A549 (cell line): ENCODE results near the gene GUCA2A. TPM values are rescaled to one million over a fixed set of nuclear protein-coding genes. Genes with fewer than 3 reads are reported as not detected.

ENCODE experiments used
- ATAC-seq, 2 experiments: fragments of 200-7000 bp in 1 of 2; fragments of >200 bp in 1 of 2; cut with Nextera tagmentation in 1 of 2; cut with Tn5 transposase in 1 of 2; 3 replicates each; pipeline versions ENCODE4 v1.8.0 to v1.9.1; 2018 to 2020; ENCODE audit warnings: mild to moderate bottlenecking in 1 of 2, moderate library complexity in 1 of 2
- CTCF ChIA-PET: fragments of 300-600 bp; sonication (Branson Sonifier 250); formaldehyde crosslinking; extraction: SDS; loops from one replicate; lab custom pipeline; 2021; ENCODE audit warnings: antibody characterized with exemption, inconsistent platforms; lab: Yijun Ruan, JAX
- POLR2A ChIA-PET: fragments of 350-600 bp; formaldehyde crosslinking; extraction: SDS; loops from one replicate; lab custom pipeline; 2021; ENCODE audit warnings: antibody characterized with exemption, inconsistent platforms; lab: Yijun Ruan, JAX
- DNase-seq, 2 experiments: peaks; one replicate each; pipeline versions ENCODE4 v3.0.0 to v3.0.0-alpha.2; 2011 to 2016; ENCODE audit warnings: low read depth in 1 of 2, low spot score in 1 of 2
- FAIRE-seq: peaks from 2 replicates; lab custom pipeline; 2011; peaks lifted over from hg19 to GRCh38; lab: Jason Lieb, UNC
- H3K27ac ChIP-seq, 2 experiments: fragments of >200 bp; sonication (Bioruptor Twin); formaldehyde crosslinking; 3 replicates each; pipeline ENCODE4 v1.5.1; 2016 to 2017
- H3K4me1 ChIP-seq: fragments of >200 bp; sonication (Bioruptor Twin); formaldehyde crosslinking; 3 replicates; pipeline ENCODE4 v1.6.1; 2016
- H3K4me2 ChIP-seq: fragments of >200 bp; sonication (Bioruptor Twin); formaldehyde crosslinking; 3 replicates; pipeline ENCODE4 v1.6.1; 2016
- H3K4me3 ChIP-seq: fragments of >200 bp; sonication (Bioruptor Twin); formaldehyde crosslinking; 3 replicates; pipeline ENCODE4 v1.5.1; 2016
- H3K9me3 ChIP-seq: fragments of >200 bp; sonication (Bioruptor Twin); formaldehyde crosslinking; 3 replicates; pipeline ENCODE4 v1.6.1; 2016
- EHF ChIP-seq: fragments of 250-450 bp; sonication (Bioruptor Pico); IDR thresholded peaks from 2 replicates; pipeline ENCODE4 v1.5.0; 2020; ENCODE audit warnings: mild to moderate bottlenecking
- ESRRA ChIP-seq: fragments of 150-350 bp; IDR thresholded peaks from 2 replicates; pipeline ENCODE4 v1.6.1; 2014; ENCODE audit warnings: mild to moderate bottlenecking, low read length, borderline replicate concordance
- FOSB ChIP-seq: fragments of 250-450 bp; sonication (Bioruptor Pico); IDR thresholded peaks from 2 replicates; pipeline ENCODE4 v1.5.0; 2020; ENCODE audit warnings: mild to moderate bottlenecking, moderate library complexity
- FOXS1 ChIP-seq: fragments of 250-450 bp; sonication (Bioruptor Pico); IDR thresholded peaks from 2 replicates; pipeline ENCODE4 v1.5.0; 2020; ENCODE audit warnings: mild to moderate bottlenecking, moderate library complexity
- HEYL ChIP-seq: fragments of 250-450 bp; sonication (Bioruptor Pico); IDR thresholded peaks from 2 replicates; pipeline ENCODE4 v1.8.0; 2021; ENCODE audit warnings: mild to moderate bottlenecking, moderate library complexity
- HOXB5 ChIP-seq: fragments of 250-450 bp; sonication (Bioruptor Pico); IDR thresholded peaks from 2 replicates; pipeline ENCODE4 v1.5.0; 2020; ENCODE audit warnings: mild to moderate bottlenecking, moderate library complexity
- JUNB ChIP-seq: fragments of >200 bp; sonication (Bioruptor Twin); formaldehyde crosslinking; IDR thresholded peaks from 2 replicates; pipeline ENCODE4 v1.6.1; 2016
- KDM1A ChIP-seq: fragments of 200-600 bp; sonication (generic); IDR thresholded peaks from 2 replicates; pipeline ENCODE4 v1.6.1; 2016; ENCODE audit warnings: low read depth, mild to moderate bottlenecking
- KDM5A ChIP-seq: fragments of 200-600 bp; sonication (generic); IDR thresholded peaks from 2 replicates; pipeline ENCODE4 v1.6.1; 2016; ENCODE audit warnings: antibody characterized with exemption, mild to moderate bottlenecking
- MAFK ChIP-seq: fragments of 450-650 bp; IDR thresholded peaks from 2 replicates; pipeline ENCODE4 v1.6.1; 2014; ENCODE audit not compliant: partially characterized antibody
- MAZ ChIP-seq: fragments of 150-350 bp; IDR thresholded peaks from 2 replicates; pipeline ENCODE4 v1.6.1; 2014; ENCODE audit warnings: antibody characterized with exemption, low read depth, low read length, borderline replicate concordance
- NFE2L2 ChIP-seq: fragments of 150-350 bp; conservative IDR thresholded peaks from 2 replicates; pipeline ENCODE4 v1.6.1; 2014; ENCODE audit warnings: low read length
- NPAS2 ChIP-seq: fragments of 250-450 bp; sonication (Bioruptor Pico); IDR thresholded peaks from 2 replicates; pipeline ENCODE4 v1.8.0; 2022; ENCODE audit warnings: mild to moderate bottlenecking, moderate library complexity, borderline replicate concordance
- NR3C1 ChIP-seq: fragments of >200 bp; sonication (Bioruptor Twin); formaldehyde crosslinking; IDR thresholded peaks from 3 replicates; pipeline ENCODE4 v1.6.1; 2017
- POLR2AphosphoS2 ChIP-seq: conservative IDR thresholded peaks from 2 replicates; pipeline ENCODE4 v1.6.1; 2012; ENCODE audit warnings: low read length, improper control_type of control experiment, inconsistent platforms
- RAD21 ChIP-seq, 2 experiments: fragments of >200 bp in 1 of 2; sonication (Bioruptor Twin) in 1 of 2; formaldehyde crosslinking in 1 of 2; IDR thresholded peaks in 1 of 2; conservative IDR thresholded peaks in 1 of 2; 2 replicates in 1 of 2; 3 replicates in 1 of 2; pipeline ENCODE4 v1.6.1; 2012 to 2018; ENCODE audit warnings: inconsistent platforms in 1 of 2
- RARB ChIP-seq: fragments of 250-450 bp; sonication (Bioruptor Pico); IDR thresholded peaks from 2 replicates; pipeline ENCODE4 v1.8.0; 2021; ENCODE audit warnings: mild to moderate bottlenecking, moderate library complexity
- RCOR1 ChIP-seq: fragments of 150-350 bp; IDR thresholded peaks from 2 replicates; pipeline ENCODE4 v1.6.1; 2014; ENCODE audit warnings: antibody characterized with exemption, low read length, low read depth
- SMC3 ChIP-seq: fragments of >200 bp; sonication (Bioruptor Twin); formaldehyde crosslinking; IDR thresholded peaks from 3 replicates; pipeline ENCODE4 v1.6.1; 2018; ENCODE audit warnings: inconsistent platforms
- SREBF2 ChIP-seq: fragments of 450-650 bp; IDR thresholded peaks from 2 replicates; pipeline ENCODE4 v1.6.1; 2014; ENCODE audit warnings: mild to moderate bottlenecking, moderate library complexity
- TFCP2L1 ChIP-seq: fragments of 250-450 bp; sonication (Bioruptor Pico); IDR thresholded peaks from 2 replicates; pipeline ENCODE4 v1.5.0; 2021; ENCODE audit warnings: mild to moderate bottlenecking
- ZFP36 ChIP-seq: fragments of 450-650 bp; IDR thresholded peaks from 2 replicates; pipeline ENCODE4 v1.6.1; 2014; ENCODE audit warnings: borderline replicate concordance; ENCODE audit not compliant: partially characterized antibody
- ZSCAN20 ChIP-seq: fragments of 250-450 bp; sonication (Bioruptor Pico); IDR thresholded peaks from 2 replicates; pipeline ENCODE4 v1.8.0; 2022; ENCODE audit warnings: mild to moderate bottlenecking, moderate library complexity
- WGBS: methylation state at CpG from one replicate; pipeline ENCODE4 v1.1.6; 2017; ENCODE audit errors: missing lambda C conversion rate; 5-methylcytosine and 5-hydroxymethylcytosine counted together
- polyA plus RNA-seq, 4 experiments: library from polyadenylated mRNA; depleted of rRNA in 3 of 4; stranded (reverse); fragments of >200 nt; fragmentation: RNase III in 1 of 4; extraction: RNeasy Plus Mini Kit Qiagen cat#74134 plus additional on column Dnase treatment in 1 of 4; gene quantifications; 2 replicates in 3 of 4; 3 replicates in 1 of 4; pipeline ENCODE4 v1.2.3, GENCODE V29; 2011 to 2017
- TF ChIP-seq, protein P1 (sequence below): fragments of >200 bp; sonication (Bioruptor Twin); formaldehyde crosslinking; IDR thresholded peaks from 2 replicates; pipeline ENCODE4 v1.6.1; 2016
- TF ChIP-seq, protein P2 (sequence below): fragments of 450-650 bp; IDR thresholded peaks from 2 replicates; pipeline ENCODE4 v1.6.1; 2014; ENCODE audit warnings: antibody characterized with exemption
- TF ChIP-seq, protein P3 (sequence below): fragments of 250-450 bp; sonication (Bioruptor Pico); IDR thresholded peaks from 2 replicates; pipeline ENCODE4 v1.5.0; 2020; ENCODE audit warnings: low read depth, mild to moderate bottlenecking, moderate library complexity

Gene GUCA2A
- polyA plus RNA-seq, 2 of the 4 experiments (the other 2 are of a cell fraction) = not detected

DNA sequence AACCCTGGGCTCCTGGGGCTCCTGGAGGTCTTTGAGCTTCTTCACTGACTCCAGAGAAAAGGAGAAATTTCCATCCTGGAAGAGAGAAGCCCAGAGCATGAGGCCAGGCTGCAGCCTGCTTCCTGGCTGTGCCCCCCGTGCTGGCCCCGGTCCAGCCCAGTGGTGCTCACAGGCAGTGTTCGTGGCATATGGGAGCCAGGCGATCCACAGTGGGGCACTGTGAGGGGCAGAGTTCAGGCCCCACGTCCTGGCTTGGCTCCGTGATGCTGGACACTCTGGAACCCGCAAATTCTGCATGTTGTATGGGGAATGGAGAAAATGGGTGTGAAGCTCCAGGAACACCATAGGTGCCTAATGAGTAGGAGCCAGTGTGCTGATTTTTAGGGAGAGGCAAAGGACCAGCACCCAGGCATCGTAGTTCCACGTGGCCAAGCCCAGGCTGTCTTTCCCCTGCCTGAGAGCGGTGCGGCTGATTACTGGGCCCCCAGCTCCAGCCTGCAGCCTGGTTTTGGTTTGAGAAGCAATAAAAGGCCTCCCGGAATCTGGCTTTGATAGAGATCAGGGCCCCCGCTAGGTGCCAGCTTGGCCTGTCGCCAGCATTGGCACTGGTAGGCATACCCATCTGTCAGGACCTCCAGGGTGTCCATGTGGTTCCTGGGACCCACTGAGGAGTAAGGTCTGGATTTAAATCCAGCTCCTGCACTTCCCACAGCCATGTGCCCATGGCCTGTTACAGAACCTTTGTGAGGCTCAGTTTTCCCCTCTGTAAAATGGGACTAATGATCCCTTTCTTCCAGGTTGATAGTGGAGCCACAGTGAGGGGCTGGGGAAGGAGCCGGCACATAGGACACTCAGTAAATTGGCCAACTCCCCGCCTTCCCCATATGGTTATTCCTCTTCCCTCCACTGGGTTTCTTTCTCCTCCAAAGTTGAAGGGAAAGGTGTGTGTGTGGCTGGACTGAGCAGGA, 725 bp downstream of the GUCA2A start:
- CTCF ChIA-PET = interaction anchor here (1.3 to 8.4 kb wide), 3 partner anchors 8 to 16 kb away, joined by 4 to 56 read pairs (median 5); no protein-coding TSS in a partner anchor
- Histone ChIP-seq H3K4me1 (peaks cover 27% of the 10 kb centered on the region), H3K27ac (no peak overlapping the region; a peak in 1 of 6 replicates), H3K4me3 (no peak overlapping the region), H3K9me3 (peaks cover 8% of the 10 kb centered on the region; the same call in 1 of the 3 replicates), H3K4me2 (no peak overlapping the region)
- DNase-seq = no peak
- no peak for FAIRE-seq
- 0 out of 6 replicates have a peak, but pooled peaks of 1 of the 2 experiments have one; percentile 7 for ATAC-seq
- WGBS = 90% methylated on average over 7 of the region's 16 CpGs
- TF ChIP-seq NFE2L2 (no peak), JUNB (no peak), ESRRA (no peak), SMC3 (no peak), RARB (CRISPR knock-in tag) (no peak), ZSCAN20 (CRISPR knock-in tag) (no peak), FOXS1 (CRISPR knock-in tag) (no peak), RCOR1 (no peak), KDM5A (no peak), POLR2AphosphoS2 (no peak), HOXB5 (CRISPR knock-in tag) (no peak), ZFP36 (no peak), NPAS2 (CRISPR knock-in tag) (no peak), FOSB (no peak), RAD21 (conservative IDR thresholded peaks at IDR 0.05 in 1 of 2, IDR thresholded peaks at IDR 0.05 in 1 of 2) (no peak), KDM1A (no peak), SREBF2 (no peak)
- TF ChIP-seq, protein P1, sequence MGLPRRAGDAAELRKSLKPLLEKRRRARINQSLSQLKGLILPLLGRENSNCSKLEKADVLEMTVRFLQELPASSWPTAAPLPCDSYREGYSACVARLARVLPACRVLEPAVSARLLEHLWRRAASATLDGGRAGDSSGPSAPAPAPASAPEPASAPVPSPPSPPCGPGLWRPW = no peak
- TF ChIP-seq, protein P2, sequence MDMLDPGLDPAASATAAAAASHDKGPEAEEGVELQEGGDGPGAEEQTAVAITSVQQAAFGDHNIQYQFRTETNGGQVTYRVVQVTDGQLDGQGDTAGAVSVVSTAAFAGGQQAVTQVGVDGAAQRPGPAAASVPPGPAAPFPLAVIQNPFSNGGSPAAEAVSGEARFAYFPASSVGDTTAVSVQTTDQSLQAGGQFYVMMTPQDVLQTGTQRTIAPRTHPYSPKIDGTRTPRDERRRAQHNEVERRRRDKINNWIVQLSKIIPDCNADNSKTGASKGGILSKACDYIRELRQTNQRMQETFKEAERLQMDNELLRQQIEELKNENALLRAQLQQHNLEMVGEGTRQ = no peak
- TF ChIP-seq, protein P3, sequence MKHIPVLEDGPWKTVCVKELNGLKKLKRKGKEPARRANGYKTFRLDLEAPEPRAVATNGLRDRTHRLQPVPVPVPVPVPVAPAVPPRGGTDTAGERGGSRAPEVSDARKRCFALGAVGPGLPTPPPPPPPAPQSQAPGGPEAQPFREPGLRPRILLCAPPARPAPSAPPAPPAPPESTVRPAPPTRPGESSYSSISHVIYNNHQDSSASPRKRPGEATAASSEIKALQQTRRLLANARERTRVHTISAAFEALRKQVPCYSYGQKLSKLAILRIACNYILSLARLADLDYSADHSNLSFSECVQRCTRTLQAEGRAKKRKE (CRISPR knock-in tag) = no peak
- POLR2A ChIA-PET = no interaction called here

DNA sequence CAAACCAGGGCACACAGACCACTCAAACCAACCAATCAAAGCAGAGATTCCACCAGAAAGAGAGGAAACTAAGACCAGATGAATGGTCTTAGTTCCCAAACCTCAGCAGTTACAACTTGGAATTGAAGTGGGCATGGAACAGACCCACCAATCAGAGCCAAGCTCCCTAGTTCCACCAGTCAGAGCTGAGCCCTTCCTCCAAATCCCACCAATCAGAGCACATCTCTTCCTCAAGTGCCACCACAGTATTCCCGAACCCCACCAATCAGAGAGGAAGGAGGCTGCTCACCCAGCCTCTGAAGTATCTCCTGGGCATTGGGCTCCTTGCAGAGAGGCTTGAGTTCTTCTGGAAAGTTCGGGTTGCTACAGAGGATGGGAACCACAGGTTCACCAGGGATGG, 1.4 kb downstream of the GUCA2A start:
- 50% methylated on average over 1 of the region's 2 CpGs for WGBS
- POLR2A ChIA-PET = no interaction called here
- CTCF ChIA-PET = interaction anchor here (1.0 to 8.4 kb wide), 3 partner anchors 10 to 16 kb away, joined by 4 to 56 read pairs (median 5); no protein-coding TSS in a partner anchor

More for the DNA sequence above, 1.4 kb downstream of the GUCA2A start:
- H3K27ac ChIP-seq = no peak overlapping the region
- peak in 1 of 2 experiments; percentile 28 for DNase-seq
- no peak overlapping the region for H3K4me2 ChIP-seq
- FAIRE-seq = no peak
- no peak for ATAC-seq
- H3K4me3 ChIP-seq = no peak overlapping the region
- H3K4me1 ChIP-seq = peaks cover 23% of the 10 kb centered on the region
- H3K9me3 ChIP-seq = peaks cover 8% of the 10 kb centered on the region; the same call in 1 of the 3 replicates
- TF ChIP-seq RCOR1 (no peak), TFCP2L1 (CRISPR knock-in tag) (no peak), POLR2AphosphoS2 (no peak), HEYL (CRISPR knock-in tag) (no peak), NPAS2 (CRISPR knock-in tag) (no peak), ZSCAN20 (CRISPR knock-in tag) (no peak), RARB (CRISPR knock-in tag) (no peak), ESRRA (no peak), MAZ (no peak), NR3C1 (no peak), EHF (CRISPR knock-in tag) (no peak), RAD21 (conservative IDR thresholded peaks at IDR 0.05 in 1 of 2, IDR thresholded peaks at IDR 0.05 in 1 of 2) (no peak), HOXB5 (CRISPR knock-in tag) (no peak), SMC3 (no peak), MAFK (no peak)
- TF ChIP-seq, all 56 proteins: peak for 0
